Epithelial cell of proximal tubule (primary cell): ENCODE results near the gene PRR19. TPM values are rescaled to one million over a fixed set of nuclear protein-coding genes. Genes with fewer than 3 reads are reported as not detected.

Experiments used
- DNase-seq: peaks from one replicate; pipeline ENCODE4 v3.0.0-alpha.2; 2011; ENCODE audit warnings: low read depth
- H3K4me3 ChIP-seq: 2 replicates; pipeline ENCODE4 v1.5.1; 2011; ENCODE audit warnings: low read depth, mild to moderate bottlenecking, low read length
- CTCF ChIP-seq: conservative IDR thresholded peaks from 2 replicates; pipeline ENCODE4 v1.5.1; 2012; ENCODE audit warnings: low read depth, mild to moderate bottlenecking, low read length
- total RNA-seq: library from RNA; depleted of rRNA; stranded (reverse); fragments of >200 nt; gene quantifications from 2 replicates; pipeline ENCODE4 v1.2.3, GENCODE V29; 2015

The PRR19 gene
- total RNA-seq, 1 donor from 2014 or later, result 0.23 TPM

- no peak for DNase-seq
- no peak overlapping the region for H3K4me3 ChIP-seq
- TF ChIP-seq CTCF, result no peak
Observed at GRCh38 chr19:42323852-42324654, 22.1 kb downstream of the PRR19 start.

GRCh38 chr19:42324655-42325307, 22.8 kb downstream of the PRR19 start:
- peak; percentile 94 for TF ChIP-seq CTCF
- DNase-seq, result no peak
- peak overlapping the region; percentile 6 for H3K4me3 ChIP-seq

- H3K4me3 ChIP-seq, result peak within 1 kb of the TSS; percentile 99
- peak; percentile 89 for DNase-seq
- no peak for TF ChIP-seq CTCF
Observed at GRCh38 chr19:42325308-42325895, 23.5 kb downstream of the PRR19 start, which contains the start of gene MEGF8. Gene MEGF8 (plus strand): TSS chr19:42325635. CDS start chr19:42326244, 609 bp downstream.

- peak; percentile 9 for TF ChIP-seq CTCF
- H3K4me3 ChIP-seq, result peak overlapping the region; percentile 99
- DNase-seq, result no peak
Observed at GRCh38 chr19:42325896-42326771, 24.2 kb downstream of the PRR19 start.

- peak overlapping the region; percentile 99 for H3K4me3 ChIP-seq
- DNase-seq, result no peak
- TF ChIP-seq CTCF, result no peak
Observed at GRCh38 chr19:42326969-42327368, 25.0 kb downstream of the PRR19 start.

- TF ChIP-seq CTCF, result no peak
- no peak overlapping the region for H3K4me3 ChIP-seq
- DNase-seq, result no peak
Observed at GRCh38 chr19:42327381-42327780, 25.4 kb downstream of the PRR19 start.
